Femur (tissue), 1 donor: ENCODE results near the gene APBA3.
A peak's percentile ranks its signal among the peaks of the same experiment; 100 is the strongest.

Experiments
- DNase-seq: peaks from one replicate; pipeline ENCODE4 v3.0.0-alpha.2; 2017

The APBA3 gene

DNA sequence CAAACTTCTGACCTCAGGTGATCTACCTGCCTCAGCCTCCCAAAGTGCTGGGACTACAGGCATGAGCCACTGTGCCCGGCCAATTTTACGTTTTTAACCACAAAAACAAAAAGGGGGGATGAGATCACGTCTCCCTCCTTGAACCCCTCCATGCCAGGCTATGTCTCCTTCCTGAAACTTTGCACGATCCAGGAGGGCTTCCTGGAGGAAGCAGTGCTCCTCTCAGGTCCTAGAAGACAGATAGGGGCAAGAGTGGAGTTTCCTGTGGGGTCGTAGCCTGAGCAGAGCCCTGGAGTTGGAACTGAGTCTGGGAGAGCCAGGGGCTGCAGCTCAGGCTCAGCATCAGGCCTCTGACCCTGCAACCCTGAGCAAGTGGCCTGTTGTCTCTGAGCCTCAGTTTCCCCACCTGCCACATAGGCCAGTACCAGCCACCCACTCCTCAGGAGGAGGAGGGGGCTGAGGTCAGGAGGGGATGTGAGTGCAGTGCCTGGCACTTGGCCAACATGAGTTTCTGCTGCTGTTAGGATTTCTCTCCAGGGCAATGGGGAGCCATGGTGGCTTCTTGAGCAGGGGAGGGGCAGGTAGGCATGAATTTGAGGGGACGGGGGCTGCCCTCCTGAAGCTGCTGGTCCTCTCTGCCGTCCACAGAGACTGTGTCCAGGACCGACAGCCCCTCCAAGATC lies 16.0 kb downstream of the APBA3 start:
- no peak for DNase-seq

DNA sequence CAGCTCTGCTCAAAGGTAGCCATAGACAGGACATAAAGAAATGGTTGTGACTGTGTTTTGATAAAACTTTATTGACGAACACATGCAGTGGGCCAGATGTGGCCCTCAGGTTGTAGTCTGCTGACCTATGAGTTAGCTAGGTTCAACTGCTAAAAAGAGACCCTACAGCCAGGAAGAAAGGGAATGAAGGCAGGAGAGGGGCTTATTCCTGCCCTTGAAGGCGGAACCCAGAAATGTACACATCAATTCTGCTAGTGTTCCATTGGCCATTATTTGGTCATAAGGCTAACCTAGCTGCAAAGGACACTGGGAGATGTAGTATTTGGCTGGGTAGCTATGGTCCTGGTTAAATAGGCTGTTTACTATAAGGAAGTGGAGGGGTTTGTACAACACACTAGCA lies 18.0 kb downstream of the APBA3 start:
- DNase-seq: no peak

DNA sequence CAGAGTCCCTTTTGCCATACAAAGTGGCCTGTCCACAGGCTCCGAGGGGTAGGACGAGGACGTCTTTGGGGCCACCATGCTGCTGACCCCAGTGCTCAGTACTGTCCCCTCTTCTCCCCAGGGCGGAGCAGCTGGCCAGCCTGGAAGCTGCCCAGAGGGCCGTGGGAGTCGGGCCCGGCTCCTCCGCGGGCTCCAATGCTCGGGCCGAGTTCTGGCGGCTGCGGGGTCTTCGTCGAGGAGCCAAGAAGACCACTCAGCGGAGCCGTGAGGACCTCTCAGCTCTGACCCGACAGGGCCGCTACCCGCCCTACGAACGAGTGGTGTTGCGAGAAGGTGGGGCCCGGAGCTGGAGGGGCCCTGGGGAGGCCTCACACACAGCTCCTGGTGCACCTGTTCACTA lies 21.1 kb downstream of the APBA3 start:
- no peak for DNase-seq

DNA sequence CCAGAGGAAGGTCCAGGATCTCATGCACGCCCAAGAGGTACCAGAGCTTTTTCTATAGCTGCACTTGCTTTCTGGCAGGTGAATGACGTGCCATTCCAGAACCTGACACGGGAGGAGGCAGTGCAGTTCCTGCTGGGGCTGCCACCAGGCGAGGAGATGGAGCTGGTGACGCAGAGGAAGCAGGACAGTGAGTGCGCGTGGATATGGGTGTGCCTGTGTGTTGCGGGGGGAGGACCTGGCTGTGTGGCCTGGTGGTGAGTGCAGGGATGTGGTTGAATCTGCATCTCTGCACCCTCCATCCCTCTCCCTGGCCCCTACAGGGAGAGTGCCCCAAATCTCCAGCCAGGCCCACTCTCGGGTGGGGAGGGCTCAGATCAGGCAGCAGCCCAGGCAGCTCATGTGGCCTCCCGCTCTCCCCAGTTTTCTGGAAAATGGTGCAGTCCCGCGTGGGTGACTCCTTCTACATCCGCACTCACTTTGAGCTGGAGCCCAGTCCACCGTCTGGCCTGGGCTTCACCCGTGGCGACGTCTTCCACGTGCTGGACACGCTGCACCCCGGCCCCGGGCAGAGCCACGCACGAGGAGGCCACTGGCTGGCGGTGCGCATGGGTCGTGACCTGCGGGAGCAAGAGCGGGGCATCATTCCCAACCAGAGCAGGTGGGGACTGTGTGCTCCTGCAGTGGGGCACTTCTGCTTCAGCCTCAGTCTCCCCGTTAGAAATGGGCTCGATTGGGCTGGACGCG lies 22.8 kb downstream of the APBA3 start:
- DNase-seq: no peak

DNA sequence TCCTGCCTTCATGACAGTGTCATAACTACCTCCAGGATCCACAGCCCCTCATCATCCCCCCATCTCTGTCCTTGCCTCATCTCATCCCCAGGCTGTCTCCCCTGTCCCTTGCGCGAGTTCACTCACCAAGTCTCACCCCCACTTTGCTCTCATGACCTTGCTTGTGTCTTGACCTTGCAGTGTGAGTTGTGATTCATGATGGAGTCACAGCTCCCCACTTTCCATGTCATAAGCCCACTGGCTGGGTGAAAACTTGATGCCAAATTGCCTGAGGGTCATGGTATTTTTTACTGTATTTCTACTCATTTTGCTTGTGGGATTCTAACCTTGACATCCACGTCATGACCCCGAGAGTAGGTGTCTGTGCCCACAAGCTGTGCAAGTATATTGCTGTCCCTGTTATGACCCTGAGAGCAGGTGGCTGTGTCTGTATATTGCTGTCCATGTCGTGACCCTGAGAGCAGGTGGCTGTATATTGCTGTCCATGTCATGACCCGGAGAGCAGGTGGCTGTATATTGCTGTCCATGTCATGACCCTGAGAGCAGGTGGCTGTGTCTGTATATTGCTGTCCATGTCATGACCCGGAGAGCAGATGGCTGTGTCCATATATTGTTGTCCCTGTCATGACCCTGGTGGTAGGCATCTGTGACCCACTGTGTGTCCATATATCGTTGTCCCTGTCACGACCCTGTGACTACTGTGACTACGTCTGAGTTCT lies 23.8 kb downstream of the APBA3 start:
- DNase-seq: no peak

DNA sequence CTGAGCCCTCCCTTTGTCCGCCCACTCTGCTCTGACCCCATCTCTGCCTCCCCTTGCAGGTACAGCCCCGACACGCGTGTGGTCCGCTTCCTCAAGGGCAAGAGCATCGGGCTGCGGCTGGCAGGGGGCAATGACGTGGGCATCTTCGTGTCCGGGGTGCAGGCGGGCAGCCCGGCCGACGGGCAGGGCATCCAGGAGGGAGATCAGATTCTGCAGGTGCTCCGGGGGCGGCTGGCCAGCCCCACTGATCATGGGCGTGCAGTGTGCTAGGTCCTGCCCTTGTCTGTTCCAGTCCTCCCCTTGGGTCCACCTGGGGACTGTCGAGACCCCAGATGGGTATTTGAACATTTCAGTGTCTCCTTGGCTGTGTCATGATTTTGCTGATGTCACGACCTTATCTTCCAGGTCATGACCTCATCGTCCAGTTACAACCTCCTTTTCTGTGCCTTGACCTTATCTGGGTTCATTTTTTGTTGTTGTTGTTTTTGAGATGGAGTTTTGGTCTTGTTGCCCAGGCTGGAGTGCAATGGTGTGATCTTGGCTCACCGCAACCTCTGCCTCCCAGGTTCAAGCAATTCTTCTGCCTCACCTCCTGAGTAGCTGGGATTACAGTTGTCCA lies 25.3 kb downstream of the APBA3 start:
- DNase-seq: no peak

DNA sequence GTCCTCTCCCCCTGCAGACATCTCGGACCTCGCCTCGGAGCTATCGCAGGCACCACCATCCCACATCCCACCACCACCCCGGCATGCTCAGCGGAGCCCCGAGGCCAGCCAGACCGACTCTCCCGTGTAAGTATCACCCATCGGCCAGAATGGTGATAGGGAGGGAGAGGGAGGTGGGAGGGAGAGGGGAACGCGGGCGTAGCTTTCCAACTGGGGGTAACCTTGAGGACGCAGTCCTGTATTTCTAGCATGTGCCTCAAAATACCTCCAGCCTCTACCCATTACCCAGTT lies 27.2 kb downstream of the APBA3 start:
- no peak for DNase-seq

DNA sequence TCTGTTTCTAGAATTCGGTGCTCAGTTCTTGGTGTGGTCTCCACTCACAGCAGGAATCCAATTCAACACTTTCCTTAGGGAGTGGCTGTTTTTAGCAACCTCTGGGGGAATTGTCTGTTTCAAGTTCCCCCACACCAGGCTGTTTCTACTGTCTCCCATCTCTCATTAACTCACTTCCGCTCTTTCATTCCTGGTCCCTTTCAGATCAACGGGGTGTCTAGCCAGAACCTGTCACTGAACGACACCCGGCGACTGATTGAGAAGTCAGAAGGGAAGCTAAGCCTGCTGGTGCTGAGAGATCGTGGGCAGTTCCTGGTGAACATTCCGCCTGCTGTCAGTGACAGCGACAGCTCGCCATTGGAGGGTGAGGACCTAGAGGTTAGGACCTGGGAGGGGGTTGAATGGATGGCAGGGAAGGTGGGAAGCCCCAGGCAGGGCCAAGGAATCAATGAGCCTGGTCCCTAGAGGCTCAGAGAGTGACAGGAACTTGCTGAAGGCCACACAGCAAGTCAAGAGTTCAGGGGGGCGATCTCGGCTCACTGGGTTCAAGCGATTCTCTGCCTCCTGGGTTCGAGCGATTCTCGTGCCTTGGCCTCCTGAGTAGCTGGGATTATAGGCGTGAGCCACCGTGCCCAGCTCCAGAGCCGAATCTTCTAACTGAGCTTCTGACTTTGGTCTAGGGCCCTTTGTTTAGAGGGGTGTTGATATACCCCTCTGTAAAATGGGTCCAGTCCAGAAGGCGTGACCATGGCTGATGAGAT lies 27.8 kb downstream of the APBA3 start:
- no peak for DNase-seq

DNA sequence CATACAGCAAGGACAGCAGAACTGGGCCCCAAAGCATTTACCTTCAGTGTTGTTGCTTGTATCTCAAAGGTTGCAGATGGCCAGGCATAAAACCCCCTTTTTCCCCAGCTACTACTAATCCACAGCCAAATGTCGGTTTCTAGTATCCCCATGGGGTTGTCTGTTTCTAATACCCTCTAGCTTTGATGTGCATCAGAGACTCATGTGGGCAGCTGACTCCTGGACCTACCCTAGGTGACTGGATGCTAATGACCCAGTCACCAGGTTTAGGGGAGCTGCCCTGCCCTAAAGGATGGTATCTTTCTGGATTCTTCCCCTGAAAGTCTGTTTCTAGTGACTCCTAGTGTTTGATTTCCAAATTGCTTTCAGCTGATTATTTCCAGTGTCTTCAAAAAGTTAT lies 29.4 kb downstream of the APBA3 start:
- DNase-seq: no peak

DNA sequence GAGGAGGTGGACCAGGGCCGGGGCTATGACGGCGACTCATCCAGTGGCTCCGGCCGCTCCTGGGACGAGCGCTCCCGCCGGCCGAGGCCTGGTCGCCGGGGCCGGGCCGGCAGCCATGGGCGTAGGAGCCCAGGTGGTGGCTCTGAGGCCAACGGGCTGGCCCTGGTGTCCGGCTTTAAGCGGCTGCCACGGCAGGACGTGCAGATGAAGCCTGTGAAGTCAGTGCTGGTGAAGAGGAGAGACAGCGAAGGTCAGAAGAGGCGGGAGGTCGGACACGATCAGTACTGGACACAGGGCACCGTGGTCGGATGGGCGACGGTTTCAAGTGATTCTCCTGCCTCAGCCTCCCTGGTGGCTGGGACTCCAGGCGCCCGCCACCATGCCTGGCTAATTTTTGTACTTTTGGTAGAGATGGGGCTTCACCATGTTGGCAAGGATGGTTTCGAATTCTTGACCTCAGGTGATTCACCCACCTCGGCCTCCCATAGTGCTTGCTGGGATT lies 31.0 kb downstream of the APBA3 start:
- no peak for DNase-seq

DNA sequence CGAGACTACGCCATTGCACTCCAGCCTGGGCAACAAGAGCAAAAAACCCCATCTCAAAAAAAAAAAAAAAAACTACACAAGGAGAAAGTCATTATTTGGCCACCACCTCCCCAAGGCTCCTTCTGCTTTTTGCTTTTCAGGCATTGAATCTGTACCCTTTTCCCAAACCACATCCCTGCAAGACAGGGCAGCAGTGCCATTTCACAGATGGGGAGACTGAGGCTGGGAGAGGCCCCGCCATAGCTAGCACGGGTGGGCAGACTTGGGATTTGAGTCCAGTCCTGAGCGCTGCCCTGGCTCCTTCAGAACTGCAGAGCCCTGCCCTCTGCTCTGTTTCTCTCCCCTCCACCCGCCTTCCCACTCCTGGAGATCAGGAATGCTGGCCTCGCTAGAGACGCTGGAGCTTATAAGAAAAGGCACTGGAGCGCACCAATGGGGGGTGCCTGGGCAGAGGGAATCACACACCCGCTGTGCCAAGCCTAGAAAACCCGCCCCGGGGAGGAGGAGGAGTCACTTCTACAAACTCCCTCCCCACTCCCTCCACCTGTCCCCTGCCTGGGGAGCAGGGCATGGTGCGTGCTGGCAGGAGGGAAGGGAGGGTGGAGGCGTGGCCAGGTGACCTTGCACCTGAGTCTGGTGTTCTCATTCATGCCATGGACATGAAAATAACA lies 35.7 kb downstream of the APBA3 start:
- no peak for DNase-seq

DNA sequence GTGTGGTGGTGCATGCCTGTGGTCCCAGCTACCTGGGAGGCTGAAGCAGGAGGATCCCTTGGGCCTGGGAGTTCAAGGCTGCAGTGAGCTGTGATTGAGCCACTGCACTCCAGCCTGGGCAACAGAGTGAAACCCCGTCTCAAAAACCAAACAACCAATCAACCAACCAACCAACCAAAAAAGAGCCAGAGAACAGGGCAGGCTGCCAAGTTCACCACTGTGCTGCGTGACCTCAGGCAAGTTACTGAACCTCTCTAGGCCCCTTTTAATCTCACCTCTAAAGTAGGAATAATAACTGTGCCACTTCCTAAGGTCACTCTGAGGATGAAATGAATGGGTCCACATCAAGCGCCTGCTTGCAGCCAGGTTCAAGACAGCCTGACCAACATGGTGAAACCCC lies 36.4 kb downstream of the APBA3 start:
- DNase-seq: no peak

DNA sequence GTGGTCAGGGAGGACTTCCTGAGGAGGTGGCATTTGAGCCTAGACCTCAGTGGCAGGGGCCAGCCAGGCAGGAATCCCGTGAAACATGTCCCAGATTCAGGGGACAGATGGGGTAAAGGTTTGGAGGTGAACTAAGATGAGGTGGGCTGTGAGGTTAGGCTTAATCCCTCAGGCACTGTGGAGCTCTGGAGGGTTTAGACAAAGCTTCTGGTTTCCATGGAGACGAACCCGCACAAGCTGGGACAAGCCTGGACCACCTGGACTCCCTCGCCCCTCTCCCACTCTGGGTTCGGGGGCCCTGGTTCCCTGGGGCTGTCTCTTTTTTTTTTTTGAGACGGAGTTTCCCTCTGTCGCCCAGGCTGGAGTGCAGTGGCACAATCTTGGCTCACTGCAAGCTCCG lies 37.6 kb downstream of the APBA3 start:
- no peak for DNase-seq

DNA sequence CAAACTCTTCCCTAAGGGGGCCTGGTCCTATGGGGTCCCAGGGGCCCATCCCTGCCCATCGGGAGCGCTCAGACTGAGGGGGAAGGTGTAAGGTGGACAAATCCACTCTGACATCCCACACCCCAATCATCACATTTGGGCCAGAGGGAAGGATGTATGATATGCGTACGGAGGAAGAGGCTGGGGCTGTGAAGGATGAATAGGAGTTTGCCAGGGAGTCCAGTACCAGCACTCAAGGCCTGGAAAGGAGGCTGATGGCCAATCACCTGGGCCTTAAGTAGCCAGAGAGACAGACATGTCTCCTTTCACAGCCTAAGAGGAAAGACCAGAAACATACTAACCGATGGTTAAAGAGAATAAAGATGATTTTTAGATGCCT lies 38.4 kb downstream of the APBA3 start:
- no peak for DNase-seq

DNA sequence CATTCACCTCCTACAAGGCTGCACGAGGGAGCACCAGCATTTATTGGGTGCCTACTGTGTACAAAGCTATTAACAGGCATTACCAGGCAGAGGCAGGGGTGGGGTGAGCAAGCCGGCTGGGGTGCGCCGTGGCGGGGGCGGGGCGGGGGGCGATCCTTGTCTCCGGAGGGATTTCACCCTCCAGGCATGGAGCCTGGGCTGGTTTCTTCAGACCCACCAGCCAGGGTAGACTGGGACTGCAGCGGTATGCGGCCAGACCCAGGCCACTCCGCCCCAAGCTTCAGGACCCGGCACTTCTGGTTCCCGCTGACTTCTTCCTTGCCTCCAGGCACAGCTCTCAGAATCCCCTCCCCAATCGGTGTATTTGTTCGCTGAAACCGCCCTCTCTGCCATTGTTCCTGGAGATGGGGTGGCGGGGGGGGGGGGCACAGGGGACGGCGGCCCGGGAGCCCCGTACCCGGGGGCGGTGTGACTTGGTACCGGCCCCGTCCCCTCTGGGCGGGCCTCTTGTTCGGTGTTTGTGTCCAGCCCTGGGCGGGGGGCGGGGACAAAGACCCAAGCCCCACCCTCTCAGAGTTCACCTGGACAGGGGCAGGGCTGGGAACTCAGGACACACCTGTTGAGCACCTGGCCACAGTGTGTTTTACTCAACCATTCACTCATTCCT lies 38.9 kb downstream of the APBA3 start:
- no peak for DNase-seq

DNA sequence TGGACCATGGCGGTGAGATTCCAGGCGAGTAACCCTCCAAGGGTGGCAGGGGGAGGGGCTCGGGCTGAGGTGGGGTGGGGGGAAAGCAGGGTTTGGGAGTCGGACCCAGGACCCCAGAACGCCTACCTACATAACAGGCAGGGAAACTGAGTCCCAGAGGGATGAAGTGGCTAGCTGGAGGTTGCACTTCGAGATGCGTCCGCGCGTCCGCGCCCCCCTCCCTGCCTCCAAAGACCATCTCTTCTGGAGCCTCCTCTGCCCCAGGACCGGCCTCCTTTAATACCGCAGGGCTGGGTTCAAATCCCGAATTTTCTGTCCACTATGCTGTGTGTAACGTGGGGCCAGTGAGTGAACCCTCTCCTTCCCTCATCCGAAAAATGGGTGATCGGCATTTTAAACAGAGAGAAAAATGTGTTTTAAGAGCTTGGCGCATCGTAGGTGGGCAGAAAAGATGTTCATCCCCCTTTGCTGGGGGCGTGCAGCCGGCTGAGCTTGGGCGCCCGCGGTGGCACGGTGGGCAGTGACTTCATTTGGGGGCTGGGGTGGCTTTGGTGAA lies 39.5 kb downstream of the APBA3 start:
- DNase-seq: no peak

DNA sequence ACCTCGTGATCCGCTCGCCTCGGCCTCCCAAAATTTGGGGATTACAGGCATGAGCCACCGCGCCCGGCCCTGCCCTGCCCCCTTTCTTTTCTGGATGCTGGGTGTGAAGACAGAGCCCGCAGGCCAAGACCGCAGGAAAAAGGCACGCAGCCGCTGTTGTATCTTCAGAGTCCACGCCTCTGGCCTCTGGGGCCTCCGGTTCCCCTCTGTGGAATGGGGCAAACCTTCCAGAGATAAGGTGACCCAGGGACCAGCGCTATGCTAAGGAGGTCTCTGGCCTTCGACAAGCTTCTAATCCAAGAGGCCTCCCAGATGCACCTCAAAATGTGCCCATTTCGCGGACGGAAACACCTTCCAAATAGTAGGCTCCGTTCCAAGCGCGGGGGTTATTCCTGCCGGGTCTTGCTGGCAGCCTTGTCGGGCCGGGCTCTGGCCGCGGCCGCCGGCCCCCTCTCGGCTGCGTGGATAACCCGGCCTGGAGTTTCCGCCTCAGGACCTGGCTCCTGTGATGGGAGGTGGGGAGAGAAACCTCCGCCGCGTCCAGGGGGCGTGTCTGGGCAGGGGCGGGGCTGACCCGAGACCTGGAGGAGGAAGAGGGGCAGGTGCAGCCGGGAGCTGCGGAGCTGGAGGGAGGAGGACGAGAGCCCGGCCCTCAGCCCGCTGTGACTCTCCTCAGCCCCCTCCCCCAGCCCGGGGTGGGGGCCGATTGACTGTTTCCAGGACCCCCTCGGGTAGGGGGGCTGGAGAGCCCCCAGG lies 40.2 kb downstream of the APBA3 start:
- peak; percentile 85 for DNase-seq

DNA sequence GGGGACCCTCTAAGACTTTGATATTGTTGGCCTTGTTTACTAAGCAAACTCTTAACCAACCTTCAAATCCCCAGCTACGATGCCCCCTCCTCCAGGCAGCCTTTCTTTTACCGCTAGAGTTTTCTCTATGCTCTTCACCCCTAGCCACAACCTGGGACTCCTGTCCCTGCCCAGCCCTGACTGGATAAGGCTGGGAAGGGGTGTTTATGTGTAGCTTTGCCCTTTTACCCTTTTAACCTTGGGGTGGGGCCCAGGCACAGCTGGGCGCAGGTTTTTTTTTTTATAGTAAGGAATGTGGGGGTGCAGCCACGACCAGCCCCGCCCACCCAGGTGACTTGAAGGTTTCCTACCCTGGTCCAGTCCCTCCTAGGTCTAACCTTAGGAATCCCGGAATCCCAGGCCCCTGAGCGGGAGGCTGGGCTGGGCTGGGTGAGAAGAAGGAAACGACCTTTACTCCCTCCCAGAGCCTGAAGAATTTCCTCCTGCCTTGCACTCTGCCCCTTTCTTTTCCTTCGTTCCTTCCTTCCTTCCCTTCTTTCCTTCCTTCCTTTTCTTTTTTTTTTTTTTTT lies 41.1 kb downstream of the APBA3 start:
- no peak for DNase-seq

DNA sequence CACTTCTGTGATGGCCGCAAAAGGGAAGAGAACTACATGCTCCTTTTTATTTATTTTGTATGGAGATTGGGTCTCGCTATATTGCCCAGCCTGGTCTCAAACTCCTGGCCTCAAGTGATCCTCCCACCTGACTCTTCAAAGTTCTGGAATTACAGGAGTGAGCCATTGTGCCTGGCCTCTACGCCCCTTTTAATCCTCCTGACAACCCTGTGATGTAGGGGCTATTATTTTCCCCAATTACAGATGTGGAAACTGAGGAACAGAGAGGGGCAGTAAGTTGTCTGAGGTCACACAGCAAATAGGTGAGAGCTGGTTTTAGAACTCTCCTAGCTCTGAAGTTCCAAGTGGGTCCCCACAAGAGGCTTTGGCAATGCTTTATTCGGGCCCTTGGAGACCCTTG lies 41.6 kb downstream of the APBA3 start:
- no peak for DNase-seq

DNA sequence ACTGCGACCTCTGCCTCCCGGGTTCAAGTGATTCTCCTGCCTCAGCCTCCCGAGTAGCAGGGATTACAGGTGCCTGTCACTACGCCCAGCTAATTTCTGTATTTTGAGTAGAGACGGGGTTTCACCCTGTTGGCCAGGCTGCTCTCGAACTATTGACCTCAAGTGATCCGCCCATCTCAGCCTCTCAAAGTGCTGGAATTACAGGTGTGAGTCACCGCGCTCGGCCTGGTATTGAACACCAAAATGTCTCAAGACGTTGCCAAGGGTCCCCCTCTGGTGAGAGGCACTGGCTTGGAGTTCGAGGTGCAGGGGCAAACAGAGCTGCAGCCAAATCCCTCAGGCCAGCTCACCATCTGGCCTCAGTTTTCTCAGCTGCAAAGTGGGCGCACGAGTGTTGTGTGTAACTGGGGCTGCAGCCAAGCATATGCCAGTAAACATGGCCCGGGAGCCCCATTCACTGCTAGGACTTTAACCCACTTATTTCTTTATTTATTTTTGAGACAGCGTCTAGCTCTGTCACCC lies 45.3 kb downstream of the APBA3 start:
- no peak for DNase-seq
